HG03469 (cell line): ENCODE results near the gene FGF14.

ENCODE experiments used
- ATAC-seq: cut with Tn5 transposase; IDR thresholded peaks from one replicate; pipeline ENCODE4 v1.9.1; 2021; ENCODE audit warnings: mild to moderate bottlenecking, moderate library complexity, moderate number of reproducible peaks; ENCODE audit not compliant: unreplicated experiment

Gene FGF14

GRCh38 chr13:101828119-101828518 lies 573.7 kb downstream of the FGF14 start:
- no peak for ATAC-seq

- no peak for ATAC-seq
Measured at GRCh38 chr13:101817898-101818297, 584.0 kb downstream of the FGF14 start.

GRCh38 chr13:101811881-101812280 lies 590.0 kb downstream of the FGF14 start:
- no peak for ATAC-seq

- ATAC-seq = no peak
Measured at GRCh38 chr13:101811284-101811839, 590.5 kb downstream of the FGF14 start.

- no peak for ATAC-seq
Measured at GRCh38 chr13:101799196-101799595, 602.7 kb downstream of the FGF14 start.

- ATAC-seq = no peak
Measured at GRCh38 chr13:101798437-101798836, 603.4 kb downstream of the FGF14 start.

- ATAC-seq = no peak
Measured at GRCh38 chr13:101795460-101795859, 606.4 kb downstream of the FGF14 start.

- no peak for ATAC-seq
Measured at GRCh38 chr13:101795025-101795424, 606.8 kb downstream of the FGF14 start.

GRCh38 chr13:101792189-101792588 lies 609.7 kb downstream of the FGF14 start:
- ATAC-seq = no peak

GRCh38 chr13:101785858-101786257 lies 616.0 kb downstream of the FGF14 start:
- ATAC-seq = no peak

- ATAC-seq = no peak
Measured at GRCh38 chr13:101784313-101784712, 617.5 kb downstream of the FGF14 start.

GRCh38 chr13:101783554-101783953 lies 618.3 kb downstream of the FGF14 start:
- no peak for ATAC-seq

GRCh38 chr13:101780211-101780610 lies 621.6 kb downstream of the FGF14 start:
- ATAC-seq = no peak

GRCh38 chr13:101779147-101779546 lies 622.7 kb downstream of the FGF14 start:
- ATAC-seq = no peak

- ATAC-seq = no peak
Measured at GRCh38 chr13:101775267-101775666, 626.6 kb downstream of the FGF14 start.

- ATAC-seq = no peak
Measured at GRCh38 chr13:101774393-101774792, 627.5 kb downstream of the FGF14 start.

GRCh38 chr13:101773062-101773461 lies 628.8 kb downstream of the FGF14 start:
- ATAC-seq = no peak

GRCh38 chr13:101767131-101767530 lies 634.7 kb downstream of the FGF14 start:
- no peak for ATAC-seq

GRCh38 chr13:101763191-101763590 lies 638.7 kb downstream of the FGF14 start:
- no peak for ATAC-seq

- ATAC-seq = peak; percentile 82
Measured at GRCh38 chr13:101757446-101758039, 644.3 kb downstream of the FGF14 start.

GRCh38 chr13:101755228-101755887 lies 646.5 kb downstream of the FGF14 start:
- no peak for ATAC-seq

- no peak for ATAC-seq
Measured at GRCh38 chr13:101752432-101752831, 649.4 kb downstream of the FGF14 start.
